GM19099 (cell line): ENCODE measurements around the gene DNAH17.

ENCODE experiments used
- POLR2A ChIP-seq: IDR thresholded peaks from 3 replicates; pipeline ENCODE4 v1.6.1; 2011; ENCODE audit warnings: low read depth; ENCODE audit not compliant: insufficient read length; ENCODE audit errors: extremely low read depth

The DNAH17 gene

DNA sequence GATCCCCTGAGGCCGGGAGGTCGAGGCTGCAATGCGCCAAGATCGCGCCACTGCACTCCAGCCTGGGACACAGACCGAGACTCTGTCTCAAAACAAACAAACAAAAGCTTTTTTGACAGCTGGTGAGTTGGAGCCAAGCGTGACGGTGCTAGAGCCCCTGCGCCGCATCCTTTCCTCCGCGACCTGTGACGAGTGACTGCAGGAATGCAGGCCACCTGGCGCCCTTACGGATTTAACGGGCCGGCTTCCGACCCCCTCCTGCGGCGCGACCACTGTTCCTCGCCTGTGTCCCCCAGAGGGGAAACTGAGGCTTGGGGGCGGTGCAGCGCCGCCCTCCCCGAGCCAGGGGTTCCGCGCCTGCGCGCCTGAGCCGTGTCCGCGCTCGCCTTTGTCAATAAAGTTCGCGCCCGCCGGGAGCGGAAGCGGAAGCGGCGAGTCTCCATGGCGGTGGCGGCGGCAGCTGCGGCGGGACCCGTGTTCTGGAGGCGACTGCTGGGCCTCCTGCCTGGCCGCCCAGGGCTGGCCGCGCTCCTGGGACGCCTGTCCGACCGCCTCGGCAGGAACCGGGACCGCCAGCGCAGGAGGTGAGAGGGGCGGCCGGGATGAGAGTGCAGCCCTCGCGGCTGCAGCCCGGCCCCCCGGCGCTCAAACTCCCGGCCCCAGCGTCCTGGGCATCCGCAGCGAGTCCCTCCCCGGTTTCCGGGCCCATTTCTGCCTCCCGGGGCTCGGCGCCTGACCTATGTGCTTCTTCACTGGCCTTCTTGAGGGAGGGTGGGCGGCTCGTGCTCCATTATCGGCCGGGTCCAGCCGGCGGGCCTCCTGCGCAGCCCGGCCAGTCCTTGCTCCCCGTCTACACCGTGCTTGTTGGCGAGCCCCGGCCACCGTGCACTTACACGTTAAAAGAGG lies 198.7 kb downstream of the DNAH17 start, which contains the start of gene PGS1:
PGS1 (plus strand) TSS at position 425 of the 906 bp plus-strand sequence; CDS start at position 442, 17 bp downstream.
- TF ChIP-seq POLR2A = peak; percentile 75

DNA sequence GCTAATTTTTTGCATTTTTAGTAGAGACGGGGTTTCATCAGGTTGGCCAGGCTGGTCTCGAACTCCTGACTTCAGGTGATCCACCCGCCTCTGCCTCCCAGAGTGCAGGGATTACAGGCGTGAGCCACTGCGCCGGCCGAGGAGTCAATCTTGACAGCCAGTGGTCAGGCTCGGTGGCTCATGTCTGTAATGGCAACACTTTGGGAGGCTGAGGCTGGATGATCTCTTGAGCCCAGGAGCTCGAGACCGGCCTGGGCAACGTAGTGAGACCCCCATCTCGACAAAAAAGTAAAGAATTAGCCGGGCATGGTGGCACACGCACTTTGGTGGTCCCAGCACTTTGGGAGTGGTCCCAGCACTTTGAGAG lies 199.4 kb downstream of the DNAH17 start:
- no peak for TF ChIP-seq POLR2A

DNA sequence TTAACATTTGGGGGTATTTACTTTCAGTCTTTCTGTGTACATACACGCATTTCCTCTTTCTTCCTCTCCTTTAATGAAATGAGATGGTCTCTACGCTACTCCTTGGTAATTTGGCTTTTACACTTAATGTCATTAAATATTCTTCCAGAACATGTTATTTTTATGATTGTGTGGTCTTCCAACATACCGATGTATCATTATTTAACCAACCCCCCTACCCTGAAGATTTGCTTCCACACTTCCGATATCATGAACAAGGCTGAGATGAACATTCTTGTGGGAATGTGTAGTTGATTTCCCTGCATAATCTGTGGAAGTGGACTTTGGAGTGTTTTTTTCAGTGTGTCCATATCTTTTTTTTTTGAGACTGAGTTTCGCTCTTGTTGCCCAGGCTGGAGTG lies 201.0 kb downstream of the DNAH17 start:
- TF ChIP-seq POLR2A = no peak

DNA sequence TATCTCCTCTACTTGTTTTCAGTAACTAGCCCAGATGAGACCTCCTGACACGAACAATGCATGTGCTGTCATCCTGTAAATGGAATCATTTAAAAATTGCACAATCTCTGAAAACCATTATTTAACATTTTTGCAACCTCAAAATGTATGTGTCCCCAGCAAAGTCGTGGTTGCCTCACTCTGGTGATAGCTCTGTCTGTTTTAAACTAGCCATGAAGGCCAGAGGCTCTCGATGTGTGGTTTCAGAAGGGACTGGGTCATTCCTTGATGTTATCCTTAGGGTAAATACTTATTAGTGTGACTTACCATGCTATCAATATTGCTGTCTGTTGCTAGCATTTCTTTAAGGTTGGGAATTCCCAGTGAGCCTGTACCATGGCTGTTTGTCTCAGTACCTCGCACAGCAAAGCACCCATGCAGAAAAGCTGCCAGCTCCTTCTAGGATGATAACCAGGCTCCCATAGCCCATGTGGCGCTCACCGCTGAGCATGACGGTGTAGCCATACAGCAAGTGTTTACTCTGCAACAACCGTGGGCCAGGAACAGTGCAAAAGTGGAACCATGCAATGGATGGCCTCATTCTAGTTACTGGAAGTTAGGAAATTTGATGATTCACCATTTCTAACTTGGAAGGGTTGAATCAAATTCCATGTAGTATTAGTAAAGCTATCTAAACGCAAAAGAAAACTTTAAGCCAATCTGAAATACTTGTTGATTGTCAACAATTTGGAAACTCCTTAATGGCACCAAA lies 201.6 kb downstream of the DNAH17 start:
- no peak for TF ChIP-seq POLR2A

DNA sequence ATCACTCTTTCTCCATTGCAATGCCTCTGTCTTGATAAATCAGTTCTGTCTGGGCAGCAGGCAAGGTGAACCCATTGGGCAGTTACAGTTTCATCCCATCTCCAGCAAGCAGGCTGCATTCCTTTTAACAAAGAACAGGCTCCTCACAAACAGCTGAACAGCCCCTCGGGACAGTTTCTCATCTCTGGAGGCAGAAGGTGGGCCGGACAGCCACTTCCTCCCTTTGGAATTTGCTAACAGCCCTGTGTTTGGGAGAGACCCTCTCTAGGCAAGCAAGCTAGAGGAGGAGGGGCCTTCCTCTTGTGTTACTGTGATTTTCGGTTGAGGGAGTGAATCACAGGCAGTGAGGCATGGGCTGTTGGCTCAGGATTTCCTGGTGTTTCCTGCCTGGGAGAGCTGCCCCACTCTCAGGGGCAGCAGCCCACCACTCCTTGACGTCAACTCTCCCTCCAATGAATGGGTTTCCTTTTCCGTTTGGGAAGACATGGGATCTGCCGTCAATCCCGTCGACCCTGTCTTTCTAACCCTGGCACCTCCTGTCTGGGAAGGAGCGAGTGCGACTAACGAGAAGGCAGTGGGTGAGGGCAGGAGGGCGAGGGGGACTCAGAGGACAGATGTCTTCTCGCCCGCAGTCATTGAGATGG lies 202.4 kb downstream of the DNAH17 start:
- TF ChIP-seq POLR2A = no peak

DNA sequence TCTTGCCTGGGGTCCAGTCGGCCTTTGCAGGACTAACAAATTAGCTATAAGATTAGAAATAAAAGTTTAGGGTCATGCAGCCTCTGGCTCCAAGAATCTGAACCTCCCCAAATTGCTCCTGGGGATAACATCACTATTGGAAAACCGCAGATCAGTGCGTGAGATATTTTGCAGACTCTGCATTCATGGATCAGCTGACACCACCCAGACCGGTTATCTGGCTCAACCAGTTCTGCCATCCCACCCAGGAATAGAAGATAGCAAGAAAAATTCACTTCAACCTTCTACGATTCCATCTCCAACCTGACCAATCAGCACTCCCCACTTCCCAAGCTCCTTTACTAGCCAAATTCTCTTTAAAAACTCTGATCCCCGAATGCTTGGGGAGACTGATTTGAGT lies 203.0 kb downstream of the DNAH17 start:
- no peak for TF ChIP-seq POLR2A
